NT2/D1 (cell line): ENCODE data around the gene GSN.

Source experiments
- DNase-seq: peaks from one replicate; pipeline ENCODE4 v3.0.0-alpha.2; 2011; ENCODE audit warnings: low read depth, low spot score
- H3K27me3 ChIP-seq: 2 replicates; pipeline ENCODE4 v1.6.0; 2011; ENCODE audit warnings: mild to moderate bottlenecking; ENCODE audit not compliant: insufficient read length, insufficient read depth
- H3K36me3 ChIP-seq: 2 replicates; pipeline ENCODE4 v1.6.1; 2011; ENCODE audit warnings: mild to moderate bottlenecking, low read length, mixed read lengths; ENCODE audit not compliant: insufficient read depth, insufficient read length
- H3K4me1 ChIP-seq: 2 replicates; pipeline ENCODE4 v1.5.1; 2011; ENCODE audit not compliant: insufficient read depth, insufficient read length
- H3K4me3 ChIP-seq: 2 replicates; pipeline ENCODE4 v1.5.1; 2011; ENCODE audit warnings: low read depth; ENCODE audit not compliant: insufficient read length
- H3K9ac ChIP-seq: 2 replicates; pipeline ENCODE4 v1.6.0; 2011; ENCODE audit warnings: low read depth; ENCODE audit not compliant: insufficient read length
- H3K9me3 ChIP-seq: 2 replicates; pipeline ENCODE4 v1.5.1; 2011; ENCODE audit warnings: mild to moderate bottlenecking, low read length; ENCODE audit not compliant: insufficient read depth
- SUZ12 ChIP-seq: IDR thresholded peaks from 2 replicates; pipeline ENCODE4 v1.6.1; 2011; ENCODE audit not compliant: insufficient read length, insufficient read depth; ENCODE audit errors: extremely low read depth
- YY1 ChIP-seq: IDR thresholded peaks from 2 replicates; pipeline ENCODE4 v1.6.1; 2011; ENCODE audit not compliant: insufficient read length, insufficient read depth
- ZNF274 ChIP-seq: IDR thresholded peaks from 2 replicates; pipeline ENCODE4 v1.6.1; 2011; ENCODE audit warnings: mild to moderate bottlenecking, low read depth, low read length

GSN gene

DNA sequence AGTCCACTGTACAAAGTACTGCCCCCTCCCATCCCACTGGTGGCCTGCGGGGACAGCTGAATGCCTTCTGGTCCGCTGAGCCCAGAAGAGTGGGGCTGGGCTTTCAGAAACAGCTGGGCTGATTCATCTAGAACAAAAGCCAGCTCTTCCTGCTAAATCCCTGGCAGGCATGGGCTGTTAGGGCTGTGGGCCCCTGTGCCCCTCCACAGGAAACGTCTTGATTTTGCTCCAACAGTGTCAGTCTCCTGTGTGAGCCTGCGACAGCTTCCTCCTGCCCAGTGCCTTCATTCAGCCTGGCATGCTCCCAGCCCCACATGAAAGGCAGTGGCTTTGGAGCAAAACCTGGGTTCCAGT, 6.9 kb upstream of the GSN start:
- no peak overlapping the region for H3K4me3 ChIP-seq
- H3K9me3 ChIP-seq: no peaks in the 10 kb centered on the region
- DNase-seq: no peak
- H3K27me3 ChIP-seq: peaks cover 20% of the 10 kb centered on the region
- H3K4me1 ChIP-seq: peaks cover 8% of the 10 kb centered on the region
- H3K9ac ChIP-seq: no peak overlapping the region
- TF ChIP-seq YY1 (no peak), SUZ12 (no peak), ZNF274 (no peak)
- no peaks in the 10 kb centered on the region for H3K36me3 ChIP-seq

DNA sequence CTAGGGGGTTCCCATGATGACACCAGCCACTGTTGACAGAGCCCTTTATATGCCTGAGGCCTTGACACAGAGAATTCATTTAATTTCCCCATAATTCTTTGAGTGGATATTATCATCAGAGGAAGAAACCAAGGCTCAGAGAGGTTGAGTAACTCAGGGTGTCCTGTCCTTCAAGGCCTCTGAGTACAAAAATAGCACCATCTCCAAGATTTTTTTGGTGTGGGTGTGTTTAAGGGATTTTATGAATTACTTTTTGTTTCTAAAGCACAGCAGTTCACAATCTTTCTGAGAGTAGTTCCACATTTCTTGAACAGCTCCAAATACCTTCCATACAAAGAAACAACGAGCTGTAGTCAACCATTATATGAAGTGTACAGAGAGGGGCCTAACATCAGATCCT, 6.2 kb upstream of the GSN start:
- Histone ChIP-seq H3K36me3 (no peaks in the 10 kb centered on the region), H3K4me3 (no peak overlapping the region), H3K27me3 (peaks cover 24% of the 10 kb centered on the region), H3K9me3 (no peaks in the 10 kb centered on the region), H3K4me1 (peaks cover 8% of the 10 kb centered on the region), H3K9ac (no peak overlapping the region)
- no peak for TF ChIP-seq SUZ12
- no peak for TF ChIP-seq ZNF274
- TF ChIP-seq YY1: no peak
- no peak for DNase-seq

DNA sequence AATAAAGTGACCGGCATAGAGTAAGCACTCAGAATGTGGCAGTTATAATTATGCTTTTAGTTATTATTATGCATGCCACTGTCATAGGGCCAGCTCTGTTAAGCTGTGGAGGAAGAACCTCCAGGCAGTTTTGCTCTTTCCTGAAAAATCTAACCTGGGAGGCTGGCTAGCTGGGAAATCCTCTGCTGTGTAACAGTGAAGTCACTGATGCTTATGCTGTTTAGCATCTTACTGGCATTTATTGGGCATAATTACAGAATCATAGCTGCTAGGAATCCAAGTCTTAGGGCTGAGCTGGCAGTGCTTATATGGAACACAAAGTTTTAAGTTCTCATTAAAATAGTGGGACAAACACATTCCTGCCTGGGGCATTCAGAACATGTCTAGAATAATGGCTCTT, 5.5 kb upstream of the GSN start:
- no peak for DNase-seq
- Histone ChIP-seq H3K4me3 (no peak overlapping the region), H3K27me3 (peaks cover 31% of the 10 kb centered on the region), H3K36me3 (no peaks in the 10 kb centered on the region), H3K9me3 (no peaks in the 10 kb centered on the region), H3K4me1 (peaks cover 10% of the 10 kb centered on the region), H3K9ac (no peak overlapping the region)
- TF ChIP-seq ZNF274 (no peak), SUZ12 (no peak), YY1 (no peak)

DNA sequence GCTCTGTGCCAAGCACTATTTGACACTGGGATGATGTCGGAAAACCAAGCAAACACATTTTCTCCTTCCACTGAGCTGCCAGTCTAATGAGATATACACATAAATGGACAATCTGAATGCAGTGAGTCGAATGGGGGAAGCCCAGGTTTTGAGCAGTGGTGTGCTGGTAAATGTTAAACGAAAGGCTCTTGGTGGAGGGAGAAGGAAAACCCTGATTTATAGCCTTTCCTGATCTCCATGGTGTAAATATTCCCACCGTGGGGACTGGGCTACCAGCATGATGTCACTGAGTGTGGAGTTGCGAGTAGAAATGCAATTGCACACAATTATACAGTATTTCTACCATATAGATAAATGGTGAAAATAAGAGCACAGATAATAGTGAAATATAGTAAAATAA, 5.0 kb upstream of the GSN start:
- DNase-seq: no peak
- H3K9me3 ChIP-seq: no peaks in the 10 kb centered on the region
- H3K9ac ChIP-seq: no peak overlapping the region
- H3K4me1 ChIP-seq: peaks cover 10% of the 10 kb centered on the region
- H3K4me3 ChIP-seq: no peak overlapping the region
- no peaks in the 10 kb centered on the region for H3K36me3 ChIP-seq
- TF ChIP-seq ZNF274: no peak
- TF ChIP-seq YY1: no peak
- TF ChIP-seq SUZ12: no peak
- peaks cover 32% of the 10 kb centered on the region for H3K27me3 ChIP-seq

DNA sequence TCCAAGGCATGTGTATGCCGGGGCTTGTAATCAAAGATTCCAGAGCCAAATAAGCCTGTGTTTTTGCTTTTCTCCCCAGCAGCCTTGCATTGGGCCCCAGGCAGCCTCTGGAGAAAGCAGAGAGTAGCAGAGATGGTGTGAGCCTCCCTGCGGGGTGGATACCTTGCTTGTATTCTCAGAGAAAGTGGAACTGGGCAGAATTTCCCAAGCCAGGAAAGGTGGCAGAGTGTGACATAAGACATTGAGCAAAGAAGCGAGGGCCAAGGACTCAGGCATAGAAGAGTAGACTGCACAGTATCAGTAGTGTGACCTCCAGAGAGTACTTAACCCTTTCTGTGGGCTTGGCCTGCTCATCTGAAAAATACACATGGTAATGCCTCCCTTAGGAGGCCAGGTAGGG, 1.6 kb upstream of the GSN start:
- Histone ChIP-seq H3K4me3 (no peak overlapping the region), H3K4me1 (peaks cover 7% of the 10 kb centered on the region), H3K27me3 (peaks cover 27% of the 10 kb centered on the region), H3K9me3 (no peaks in the 10 kb centered on the region), H3K9ac (no peak overlapping the region), H3K36me3 (no peaks in the 10 kb centered on the region)
- DNase-seq: no peak
- no peak for TF ChIP-seq ZNF274
- no peak for TF ChIP-seq SUZ12
- no peak for TF ChIP-seq YY1

DNA sequence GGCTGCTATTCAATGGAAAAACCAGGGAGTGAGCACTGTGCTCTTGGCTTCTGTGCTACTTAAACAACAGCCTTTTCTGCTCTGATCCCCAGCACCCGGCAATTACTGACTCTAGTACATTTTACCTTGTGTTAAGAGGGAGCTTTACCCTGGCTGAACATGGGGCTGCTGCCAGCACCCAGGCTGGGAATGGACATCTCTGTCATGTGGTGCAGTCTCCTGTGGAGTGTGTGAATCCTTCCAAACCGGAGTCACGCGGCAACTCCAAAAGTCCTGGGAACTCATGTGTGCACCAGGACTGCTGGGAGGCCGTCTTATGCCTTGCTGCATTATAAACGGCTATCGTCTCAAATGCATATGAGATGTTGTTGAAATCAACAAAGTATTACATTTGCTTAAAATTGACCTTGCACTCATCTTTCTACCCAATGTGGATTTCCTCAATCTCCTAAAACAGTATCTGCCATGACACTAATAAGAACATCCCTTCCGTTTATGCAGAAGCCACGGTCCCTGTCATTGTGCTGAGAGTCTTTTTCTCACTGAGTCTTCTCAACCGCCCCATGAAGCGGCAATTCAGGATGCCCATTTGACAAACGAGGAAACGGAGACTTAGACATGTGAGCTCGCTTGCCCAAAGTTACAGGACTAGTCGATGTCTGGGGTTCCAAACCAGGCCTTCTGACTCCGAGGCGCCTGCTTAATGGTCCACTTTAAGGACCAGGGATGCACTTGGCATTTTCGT, 884 bp upstream of the GSN start:
- peak overlapping the region; percentile 66 for H3K9ac ChIP-seq

DNA sequence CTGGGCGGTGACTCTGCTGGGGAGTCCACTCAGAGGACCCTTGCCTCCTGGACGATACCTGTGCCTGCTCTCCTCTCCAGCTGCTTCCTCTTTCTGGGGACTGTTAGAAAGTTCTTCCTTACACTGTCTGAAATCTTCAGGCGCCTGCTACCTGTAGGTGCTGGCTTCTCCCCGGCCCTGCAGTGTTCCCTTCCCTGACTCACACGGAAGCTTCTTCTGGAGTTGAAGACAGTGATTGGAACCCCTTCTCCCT, 562 bp downstream of the GSN start:
- no peaks in the 10 kb centered on the region for H3K9me3 ChIP-seq
- H3K4me1 ChIP-seq: peaks cover 8% of the 10 kb centered on the region
- peaks cover 27% of the 10 kb centered on the region for H3K27me3 ChIP-seq
- TF ChIP-seq YY1: no peak
- no peak for TF ChIP-seq ZNF274
- no peak for TF ChIP-seq SUZ12
- no peaks in the 10 kb centered on the region for H3K36me3 ChIP-seq
- DNase-seq: no peak
- peak overlapping the region; percentile 59 for H3K4me3 ChIP-seq
- H3K9ac ChIP-seq: peak overlapping the region; percentile 54

More for the DNA sequence above, 884 bp upstream of the GSN start:
- no peak for DNase-seq
- TF ChIP-seq SUZ12: no peak
- Histone ChIP-seq H3K36me3 (no peaks in the 10 kb centered on the region), H3K27me3 (peaks cover 27% of the 10 kb centered on the region), H3K4me3 (peak overlapping the region; percentile 22), H3K9me3 (no peaks in the 10 kb centered on the region), H3K4me1 (peaks cover 5% of the 10 kb centered on the region)
